ENCODE results near the gene ADCY10. TPM values are rescaled to one million over a fixed set of nuclear protein-coding genes. Genes with fewer than 3 reads are reported as not detected.

ADCY10 gene
- total RNA-seq, 1 experiment from 2014 or later: 0.10 TPM

DNA sequence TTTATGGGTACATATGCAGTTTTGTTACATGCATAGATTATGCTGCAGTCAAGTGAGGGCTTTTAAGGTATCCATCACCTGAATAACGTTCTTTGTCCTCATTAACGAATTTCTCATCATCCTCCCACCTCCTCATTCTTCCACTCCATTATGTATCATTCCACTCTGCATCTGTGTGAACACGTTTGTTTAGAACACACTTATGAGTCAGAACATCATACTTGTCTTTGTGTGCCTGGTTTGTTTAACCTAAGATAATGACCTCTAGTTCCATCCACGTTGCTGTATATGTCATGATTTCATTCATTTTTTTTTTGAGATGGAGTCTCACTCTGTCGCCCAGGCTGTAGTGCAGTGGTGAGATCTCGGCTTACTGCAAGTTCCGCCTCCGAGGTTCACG, 29.6 kb upstream of the ADCY10 start:
- no peak for ATAC-seq
- in situ Hi-C loops (cut with HindIII; ENCODE audit: low pct_unique_long_range_greater_than_20kb, low sequenced_read_pairs): no loop called here
- no TSS peak for BruUV-seq (replicated peaks)

DNA sequence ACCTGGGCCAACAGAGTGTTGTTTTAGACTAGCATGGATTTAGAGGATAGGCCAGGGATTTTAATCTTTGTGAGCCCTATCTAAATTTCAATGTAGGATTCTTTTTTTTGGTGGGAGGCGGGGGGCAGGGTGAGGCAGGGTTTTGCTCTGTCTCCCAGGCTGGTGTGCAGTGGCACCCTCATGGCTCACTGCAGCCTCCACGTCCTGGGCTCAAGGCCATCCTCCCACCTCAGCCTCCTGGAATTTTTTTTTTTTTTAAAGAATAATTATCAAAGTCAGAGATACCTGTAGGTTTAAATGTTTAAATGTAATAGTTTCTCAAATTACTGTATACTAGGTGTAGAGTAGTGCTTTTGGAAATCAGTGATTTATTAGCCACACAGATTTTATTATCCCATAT, 26.3 kb upstream of the ADCY10 start:
- Histone ChIP-seq H3K4me3 (ENCODE audit: low read depth in 2 of 2, low read length in 2 of 2) (no peak overlapping the region), H3K4me1 (ENCODE audit: control insufficient read depth, insufficient read depth, low read length) (peaks cover 12% of the 10 kb centered on the region; the same call in 1 of the 2 replicates), H3K36me3 (ENCODE audit: control insufficient read depth, insufficient read depth, low read length) (no peaks in the 10 kb centered on the region; the same call in none of the 2 replicates), H3K27me3 (ENCODE audit: control insufficient read depth, insufficient read depth, low read length) (no peaks in the 10 kb centered on the region), H3K27ac (ENCODE audit: low read length) (no peak overlapping the region), H3K9me3 (ENCODE audit: control insufficient read depth, insufficient read depth, low read depth, low read length) (no peaks in the 10 kb centered on the region)
- DNase-seq (ENCODE audit: low read depth, low spot score): no peak
- BruUV-seq (replicated peaks): no TSS peak
- in situ Hi-C loops (cut with HindIII; ENCODE audit: low pct_unique_long_range_greater_than_20kb, low sequenced_read_pairs): no loop called here
- ATAC-seq: no peak
- ChIA-PET CTCF (no interaction called here), POLR2A (no interaction called here)
- TF ChIP-seq, protein P1, sequence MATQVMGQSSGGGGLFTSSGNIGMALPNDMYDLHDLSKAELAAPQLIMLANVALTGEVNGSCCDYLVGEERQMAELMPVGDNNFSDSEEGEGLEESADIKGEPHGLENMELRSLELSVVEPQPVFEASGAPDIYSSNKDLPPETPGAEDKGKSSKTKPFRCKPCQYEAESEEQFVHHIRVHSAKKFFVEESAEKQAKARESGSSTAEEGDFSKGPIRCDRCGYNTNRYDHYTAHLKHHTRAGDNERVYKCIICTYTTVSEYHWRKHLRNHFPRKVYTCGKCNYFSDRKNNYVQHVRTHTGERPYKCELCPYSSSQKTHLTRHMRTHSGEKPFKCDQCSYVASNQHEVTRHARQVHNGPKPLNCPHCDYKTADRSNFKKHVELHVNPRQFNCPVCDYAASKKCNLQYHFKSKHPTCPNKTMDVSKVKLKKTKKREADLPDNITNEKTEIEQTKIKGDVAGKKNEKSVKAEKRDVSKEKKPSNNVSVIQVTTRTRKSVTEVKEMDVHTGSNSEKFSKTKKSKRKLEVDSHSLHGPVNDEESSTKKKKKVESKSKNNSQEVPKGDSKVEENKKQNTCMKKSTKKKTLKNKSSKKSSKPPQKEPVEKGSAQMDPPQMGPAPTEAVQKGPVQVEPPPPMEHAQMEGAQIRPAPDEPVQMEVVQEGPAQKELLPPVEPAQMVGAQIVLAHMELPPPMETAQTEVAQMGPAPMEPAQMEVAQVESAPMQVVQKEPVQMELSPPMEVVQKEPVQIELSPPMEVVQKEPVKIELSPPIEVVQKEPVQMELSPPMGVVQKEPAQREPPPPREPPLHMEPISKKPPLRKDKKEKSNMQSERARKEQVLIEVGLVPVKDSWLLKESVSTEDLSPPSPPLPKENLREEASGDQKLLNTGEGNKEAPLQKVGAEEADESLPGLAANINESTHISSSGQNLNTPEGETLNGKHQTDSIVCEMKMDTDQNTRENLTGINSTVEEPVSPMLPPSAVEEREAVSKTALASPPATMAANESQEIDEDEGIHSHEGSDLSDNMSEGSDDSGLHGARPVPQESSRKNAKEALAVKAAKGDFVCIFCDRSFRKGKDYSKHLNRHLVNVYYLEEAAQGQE (IDR thresholded peaks at IDR 0.05; ENCODE audit: insufficient read depth in 1 of 2, low read depth in 2 of 2, low read length in 1 of 2): no peak
- TF ChIP-seq TCF7L2 (IDR thresholded peaks at IDR 0.05; ENCODE audit: low read depth, low read length) (no peak), POLR2AphosphoS5 (IDR thresholded peaks at IDR 0.05; ENCODE audit: low read depth, low read length) (no peak), SIN3A (IDR thresholded peaks at IDR 0.05; ENCODE audit: borderline replicate concordance, insufficient read depth, low read depth, low read length) (no peak)
- TF ChIP-seq, protein P2, sequence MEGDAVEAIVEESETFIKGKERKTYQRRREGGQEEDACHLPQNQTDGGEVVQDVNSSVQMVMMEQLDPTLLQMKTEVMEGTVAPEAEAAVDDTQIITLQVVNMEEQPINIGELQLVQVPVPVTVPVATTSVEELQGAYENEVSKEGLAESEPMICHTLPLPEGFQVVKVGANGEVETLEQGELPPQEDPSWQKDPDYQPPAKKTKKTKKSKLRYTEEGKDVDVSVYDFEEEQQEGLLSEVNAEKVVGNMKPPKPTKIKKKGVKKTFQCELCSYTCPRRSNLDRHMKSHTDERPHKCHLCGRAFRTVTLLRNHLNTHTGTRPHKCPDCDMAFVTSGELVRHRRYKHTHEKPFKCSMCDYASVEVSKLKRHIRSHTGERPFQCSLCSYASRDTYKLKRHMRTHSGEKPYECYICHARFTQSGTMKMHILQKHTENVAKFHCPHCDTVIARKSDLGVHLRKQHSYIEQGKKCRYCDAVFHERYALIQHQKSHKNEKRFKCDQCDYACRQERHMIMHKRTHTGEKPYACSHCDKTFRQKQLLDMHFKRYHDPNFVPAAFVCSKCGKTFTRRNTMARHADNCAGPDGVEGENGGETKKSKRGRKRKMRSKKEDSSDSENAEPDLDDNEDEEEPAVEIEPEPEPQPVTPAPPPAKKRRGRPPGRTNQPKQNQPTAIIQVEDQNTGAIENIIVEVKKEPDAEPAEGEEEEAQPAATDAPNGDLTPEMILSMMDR (IDR thresholded peaks at IDR 0.05): no peak
- intact Hi-C loops (cut with micrococcal nuclease; ENCODE audit: unreplicated experiment): no loop called here

More for the DNA sequence above, 29.6 kb upstream of the ADCY10 start:
- intact Hi-C loops (cut with micrococcal nuclease; ENCODE audit: unreplicated experiment): no loop called here
- Histone ChIP-seq H3K27ac (ENCODE audit: low read length) (no peak overlapping the region), H3K36me3 (ENCODE audit: control insufficient read depth, insufficient read depth, low read length) (no peaks in the 10 kb centered on the region), H3K27me3 (ENCODE audit: control insufficient read depth, insufficient read depth, low read length) (no peaks in the 10 kb centered on the region), H3K4me3 (ENCODE audit: low read depth in 2 of 2, low read length in 2 of 2) (no peak overlapping the region), H3K4me1 (ENCODE audit: control insufficient read depth, insufficient read depth, low read length) (peaks cover 9% of the 10 kb centered on the region; the same call in 1 of the 2 replicates), H3K9me3 (ENCODE audit: control insufficient read depth, insufficient read depth, low read depth, low read length) (no peaks in the 10 kb centered on the region)
- ChIA-PET CTCF (no interaction called here), POLR2A (no interaction called here)
- TF ChIP-seq SIN3A (IDR thresholded peaks at IDR 0.05; ENCODE audit: borderline replicate concordance, insufficient read depth, low read depth, low read length): no peak
- TF ChIP-seq, protein P1 (IDR thresholded peaks at IDR 0.05; ENCODE audit: insufficient read depth in 1 of 2, low read depth in 2 of 2, low read length in 1 of 2): no peak
- TF ChIP-seq, protein P2 (IDR thresholded peaks at IDR 0.05): no peak
- no peak for DNase-seq (ENCODE audit: low read depth, low spot score)
